Motor neuron (in vitro differentiated cells): ENCODE measurements around the gene TMEM30A. TPM values are rescaled to one million over a fixed set of nuclear protein-coding genes. Genes with fewer than 3 reads are reported as not detected.
A peak's percentile ranks its signal among the peaks of the same experiment; 100 is the strongest.

Experiments used
- ATAC-seq, 8 experiments: fragments of 200-7000 bp; cut with Tn5 transposase; replicated peaks in 6 of 8; 2 replicates each; pipeline ENCODE4 v1.8.0; 2021; ENCODE audit warnings: mild to moderate bottlenecking in 8 of 8, moderate library complexity in 8 of 8
- H3K27ac ChIP-seq, 2 donors: fragments of 250-450 bp; sonication (Bioruptor Pico); 2 replicates each; pipeline ENCODE4 v1.9.0; 2021; ENCODE audit warnings: antibody characterized with exemption in 2 of 2, mild to moderate bottlenecking in 2 of 2, moderate library complexity in 1 of 2
- H3K4me1 ChIP-seq, 2 donors: fragments of 250-450 bp; sonication (Bioruptor Pico); replicated peaks in 1 of 2; 2 replicates each; pipeline ENCODE4 v1.6.1; 2021; ENCODE audit warnings: antibody characterized with exemption in 2 of 2, mild to moderate bottlenecking in 2 of 2, moderate library complexity in 1 of 2
- H3K4me3 ChIP-seq, 5 donors: fragments of 250-450 bp; sonication (Bioruptor Pico); 2 replicates each; pipeline ENCODE4 v1.9.0; 2021; ENCODE audit warnings: antibody characterized with exemption in 5 of 5, mild to moderate bottlenecking in 5 of 5, moderate library complexity in 4 of 5
- WGBS, 10 experiments: fragments of 450-650 bp; shearing (Covaris generic); methylation state at CpG; one replicate each; pipeline ENCODE4 v1.0.0; 2022; 5-methylcytosine and 5-hydroxymethylcytosine counted together
- in situ Hi-C, 9 experiments: fragments of 400-800 bp; cut with MboI; loops; one replicate each; pipeline ENCODE4 v1.15.0; 2021; ENCODE audit warnings: low sequenced_read_pairs in 9 of 9, low pct_unique_long_range_greater_than_20kb in 2 of 9; ENCODE audit not compliant: unreplicated experiment in 9 of 9
- total RNA-seq, 8 experiments: library from RNA; unstranded; fragments of 300-600 nt; gene quantifications; 2 replicates each; pipeline versions ENCODE4 v1.2.3 to v1.2.4, GENCODE V29; 2022

TMEM30A gene
- total RNA-seq, 8 experiments from 2014 or later, result 56.9 to 133 (median 70.1) TPM

DNA sequence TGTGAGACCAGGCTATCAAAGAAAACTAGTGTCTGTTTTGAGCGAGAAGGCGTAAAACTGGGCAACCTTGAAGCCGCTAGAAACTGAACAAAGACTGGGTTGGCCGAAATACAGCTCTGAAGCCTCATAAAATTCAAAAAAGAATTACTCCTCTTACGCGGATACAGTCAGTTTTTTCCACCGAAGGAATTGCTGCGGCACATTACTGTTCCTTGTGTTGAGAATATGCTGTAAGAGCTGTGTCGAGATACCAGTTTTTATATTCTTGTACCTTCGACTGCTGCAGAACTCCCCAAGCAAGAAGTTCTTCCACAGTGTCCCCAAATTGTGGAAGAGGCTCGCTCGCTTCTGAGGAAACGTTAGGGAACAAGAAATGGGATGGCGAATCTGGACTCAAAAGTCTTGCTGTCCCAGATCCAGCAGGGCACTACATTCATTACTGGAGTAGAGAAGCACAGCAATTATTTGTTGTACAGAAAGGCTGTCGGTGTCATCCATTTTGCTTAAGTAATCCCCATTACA is 40.5 kb downstream of the TMEM30A start:
- peak in 2 of 8 experiments; percentile 19 to 47 for ATAC-seq
- Histone ChIP-seq H3K4me1 (peaks cover 11 to 19% of the 10 kb centered on the region in 2 donors), H3K27ac (peak overlapping the region; percentile 91 to 92), H3K4me3 (peak overlapping the region; percentile 66 to 93 (median 83))
- 0 to 90% (median 37%) methylated on average over 2 to 15 of the region's 15 CpGs for WGBS, 10 experiments
- in situ Hi-C loops, result no loop called here

DNA sequence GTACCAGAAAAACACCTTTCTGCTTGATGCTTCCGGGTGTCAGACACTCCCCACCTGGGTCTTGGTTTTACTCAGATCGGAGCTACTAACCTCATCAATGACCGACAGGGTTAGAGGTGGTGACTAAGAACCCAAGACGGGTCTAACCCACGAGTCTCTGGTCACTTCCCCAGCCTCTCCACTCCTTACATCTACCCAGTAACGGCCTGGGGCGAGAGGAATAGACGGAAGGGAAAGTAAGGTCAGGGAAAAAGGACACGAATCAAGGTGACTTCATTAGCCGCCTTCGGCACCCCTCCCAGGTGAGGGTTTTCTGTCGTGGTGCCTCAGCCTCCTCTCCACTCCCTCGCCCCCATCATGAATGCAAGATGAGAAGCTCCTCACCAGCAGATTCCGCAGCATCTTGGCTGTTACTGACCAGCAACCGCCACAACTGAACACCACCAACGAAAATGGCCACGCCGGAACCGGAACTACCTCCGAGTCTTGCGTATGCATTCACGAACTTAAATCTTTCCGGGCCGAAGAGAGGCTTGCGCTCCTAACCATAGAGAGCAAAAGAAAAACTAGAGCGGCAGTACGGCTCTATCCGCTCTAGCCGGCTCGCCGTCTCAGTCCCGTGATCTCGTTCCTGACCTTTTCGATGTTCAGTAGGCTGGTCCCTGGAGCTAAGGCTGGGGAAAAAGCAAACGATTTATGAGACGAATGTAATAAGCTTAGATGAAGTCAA is 41.1 kb downstream of the TMEM30A start, which contains the start of gene COX7A2:
COX7A2 (minus strand) TSS at position 469 of the 730 bp plus-strand sequence; CDS start at position 402, 67 bp downstream.
- H3K27ac ChIP-seq, result peak within 1 kb of the TSS; percentile 91 to 92
- peaks cover 11 to 19% of the 10 kb centered on the region in 2 donors for H3K4me1 ChIP-seq
- peak within 1 kb of the TSS; percentile 66 to 93 (median 83) for H3K4me3 ChIP-seq
- ATAC-seq, result peak; percentile 93 to 98 (median 97)
- in situ Hi-C loops, result no loop called here
- WGBS, 10 experiments, result 0 to 1% (median 0%) methylated on average over 1 to 28 of the region's 36 CpGs; no CpG with 5 or more reads in 1 of the 10 experiments

GRCh38 chr6:75236630-75237029 is 48.0 kb downstream of the TMEM30A start:
- H3K4me3 ChIP-seq, result no peak overlapping the region
- ATAC-seq, result no peak
- H3K27ac ChIP-seq, result no peak overlapping the region
- H3K4me1 ChIP-seq, result no peaks in the 10 kb centered on the region
- 90 to 100% (median 96%) methylated on average over 2 to 4 of the region's 4 CpGs; no CpG with 5 or more reads in 1 of the 10 experiments for WGBS, 10 experiments
- in situ Hi-C loops, result no loop called here

DNA sequence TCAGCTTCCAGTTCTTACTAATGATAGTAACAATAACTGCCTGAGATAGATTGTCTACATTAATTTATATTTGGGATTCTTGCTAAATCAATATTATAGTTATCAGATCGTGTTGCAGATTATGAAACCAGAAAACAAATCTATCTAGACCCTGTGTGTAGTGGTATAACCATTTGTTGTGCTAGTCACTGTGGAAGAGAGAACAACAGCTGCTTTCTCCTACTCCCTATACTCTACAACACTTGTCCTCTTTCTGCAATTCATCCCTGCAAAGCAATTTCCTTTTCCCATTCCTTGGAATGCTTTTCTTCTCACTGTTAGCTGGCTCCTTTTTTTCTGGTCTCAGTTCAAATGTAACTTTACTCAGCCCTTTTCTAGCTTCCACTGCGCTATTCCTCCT is 49.3 kb downstream of the TMEM30A start:
- Histone ChIP-seq H3K4me1 (no peaks in the 10 kb centered on the region), H3K27ac (no peak overlapping the region), H3K4me3 (no peak overlapping the region)
- in situ Hi-C loops, result no loop called here
- no peak for ATAC-seq
- WGBS, 10 experiments, result 70 to 100% (median 93%) methylated on average over 1 to 2 of the region's 2 CpGs; no CpG with 5 or more reads in 1 of the 10 experiments

DNA sequence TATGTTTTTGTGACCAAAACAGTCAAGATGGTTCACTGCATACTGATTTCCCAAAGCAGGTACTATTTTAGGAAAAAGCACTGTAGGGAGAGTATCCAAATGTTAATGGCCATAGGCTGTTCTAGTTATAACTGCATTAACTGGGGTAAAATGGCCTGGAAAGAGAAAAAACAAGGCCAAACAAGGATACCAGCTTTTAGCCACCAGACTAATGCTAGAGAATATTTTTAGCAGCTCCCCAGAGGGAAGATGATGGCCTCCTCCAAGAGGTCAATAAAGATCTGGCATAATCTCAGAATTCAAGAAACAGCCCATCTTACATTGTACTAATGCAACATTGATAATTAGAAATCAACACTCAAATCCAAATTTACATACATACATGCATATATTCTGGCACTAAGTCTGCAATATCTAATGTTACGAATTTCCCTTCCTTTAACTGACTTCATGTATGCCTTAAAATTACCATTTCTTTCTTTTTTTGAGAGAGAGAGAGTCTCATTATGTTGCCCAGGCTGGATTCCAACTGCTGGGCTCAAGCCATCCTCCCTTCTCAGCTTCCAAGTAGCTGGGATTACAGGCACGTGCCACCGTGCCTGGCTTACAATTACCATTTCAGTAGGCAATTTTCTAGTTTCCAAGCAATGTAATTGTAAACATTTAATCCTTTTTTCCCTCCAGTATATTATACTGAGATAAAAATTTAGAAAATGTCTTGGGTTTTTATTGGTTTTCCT is 50.3 kb downstream of the TMEM30A start:
- Histone ChIP-seq H3K4me1 (no peaks in the 10 kb centered on the region), H3K4me3 (no peak overlapping the region), H3K27ac (no peak overlapping the region)
- WGBS, 10 experiments, result 0 to 86% (median 40%) methylated on average over 1 to 3 of the region's 3 CpGs; no CpG with 5 or more reads in 1 of the 10 experiments
- ATAC-seq, result peak in 2 of 8 experiments; percentile 9 to 50
- in situ Hi-C loops, result no loop called here

- 81 to 100% (median 92%) methylated on average over 1 to 4 of the region's 4 CpGs; no CpG with 5 or more reads in 1 of the 10 experiments for WGBS, 10 experiments
- Histone ChIP-seq H3K4me1 (no peaks in the 10 kb centered on the region), H3K27ac (no peak overlapping the region), H3K4me3 (no peak overlapping the region)
- ATAC-seq, result no peak
- in situ Hi-C loops, result no loop called here
Measured at GRCh38 chr6:75233092-75233615, 51.4 kb downstream of the TMEM30A start.

- Histone ChIP-seq H3K4me1 (no peaks in the 10 kb centered on the region), H3K4me3 (no peak overlapping the region), H3K27ac (no peak overlapping the region)
- in situ Hi-C loops, result no loop called here
- 13 to 55% (median 32%) methylated on average over 2 to 10 of the region's 10 CpGs for WGBS, 10 experiments
- peak in 7 of 8 experiments; percentile 32 to 88 (median 65) for ATAC-seq
Measured at GRCh38 chr6:75230484-75231325, 53.9 kb downstream of the TMEM30A start.

GRCh38 chr6:75224303-75224926 is 60.2 kb downstream of the TMEM30A start:
- no peak overlapping the region for H3K4me3 ChIP-seq
- in situ Hi-C loops, result loop anchor here in 8 of 9 experiments (25.0 kb wide), 5 partner anchors 812 to 1487 kb away; no protein-coding TSS in a partner anchor
- H3K27ac ChIP-seq, result no peak overlapping the region
- ATAC-seq, result peak in 3 of 8 experiments; percentile 24 to 37 (median 24)
- 0 to 80% (median 50%) methylated on average over 1 to 5 of the region's 6 CpGs for WGBS, 10 experiments
- no peaks in the 10 kb centered on the region for H3K4me1 ChIP-seq

DNA sequence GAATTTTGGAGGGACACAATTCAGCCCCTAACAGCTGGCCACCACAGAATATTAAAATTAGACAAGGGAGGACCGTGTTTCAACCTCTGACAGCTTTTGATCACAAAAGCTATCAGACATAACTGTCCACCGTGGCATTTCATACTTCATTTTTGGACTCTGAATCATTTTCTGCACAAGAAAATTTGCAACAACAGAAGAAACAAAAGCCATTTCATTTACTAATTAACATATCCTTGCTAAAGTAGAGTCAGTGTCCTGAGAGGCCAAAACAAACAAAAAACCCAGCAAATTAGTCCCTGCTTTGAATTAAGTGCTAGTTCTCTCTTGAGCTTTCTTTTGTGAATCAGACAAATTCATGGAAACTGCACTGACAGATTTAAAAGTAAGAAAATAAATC is 61.2 kb downstream of the TMEM30A start:
- Histone ChIP-seq H3K27ac (no peak overlapping the region), H3K4me3 (no peak overlapping the region), H3K4me1 (no peaks in the 10 kb centered on the region)
- peak in 2 of 8 experiments; percentile 52 to 66 for ATAC-seq
- in situ Hi-C loops, result loop anchor here in 8 of 9 experiments (25.0 kb wide), 5 partner anchors 811 to 1486 kb away; no protein-coding TSS in a partner anchor
- 0 to 100% (median 78%) methylated on average over 1 to 2 of the region's 2 CpGs for WGBS, 10 experiments

GRCh38 chr6:75222261-75222660 is 62.3 kb downstream of the TMEM30A start:
- H3K4me3 ChIP-seq, result no peak overlapping the region
- H3K4me1 ChIP-seq, result no peaks in the 10 kb centered on the region
- in situ Hi-C loops, result loop anchor here in 8 of 9 experiments (25.0 kb wide), 5 partner anchors 810 to 1485 kb away; no protein-coding TSS in a partner anchor
- no peak for ATAC-seq
- no peak overlapping the region for H3K27ac ChIP-seq

DNA sequence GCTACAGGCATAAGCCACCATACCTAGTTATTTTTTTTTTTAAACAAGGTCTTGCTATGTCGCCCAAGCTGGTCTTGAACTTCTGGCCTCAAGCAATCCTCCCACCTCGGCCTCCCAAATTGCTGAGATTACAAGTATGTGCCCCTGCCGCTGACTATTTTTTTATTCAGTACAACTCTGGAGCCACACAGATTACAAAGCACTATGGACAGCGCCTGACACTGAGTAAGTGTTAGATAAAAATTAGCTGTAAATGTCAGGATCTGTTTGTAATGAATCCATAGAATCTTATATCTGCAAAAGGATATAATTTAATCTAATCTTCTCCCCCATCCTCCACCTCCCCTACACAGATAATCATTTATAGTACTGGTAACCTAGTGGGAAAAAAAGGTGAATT is 63.5 kb downstream of the TMEM30A start:
- WGBS, 10 experiments, result 73 to 100% (median 100%) methylated on average over 1 to 4 of the region's 4 CpGs; no CpG with 5 or more reads in 1 of the 10 experiments
- Histone ChIP-seq H3K27ac (no peak overlapping the region), H3K4me3 (no peak overlapping the region), H3K4me1 (no peaks in the 10 kb centered on the region)
- in situ Hi-C loops, result loop anchor here in 8 of 9 experiments (25.0 kb wide), 5 partner anchors 809 to 1484 kb away; no protein-coding TSS in a partner anchor
- ATAC-seq, result no peak
